Right renal pelvis (tissue), 4 donors: ENCODE data around the gene JAZF1. TPM values are rescaled to one million over a fixed set of nuclear protein-coding genes. Genes with fewer than 3 reads are reported as not detected.

ENCODE experiments used
- DNase-seq, 4 donors: peaks; one replicate each; pipeline ENCODE4 v3.0.0-alpha.2; 2013; ENCODE audit warnings: low read depth in 4 of 4, low spot score in 3 of 4, missing footprints in 1 of 4
- polyA plus RNA-seq, 4 donors: library from polyadenylated mRNA; unstranded; fragments of 120-200 nt; gene quantifications; one replicate each; pipeline ENCODE4 v1.2.1, GENCODE V29; 2013; ENCODE audit not compliant: insufficient read length in 4 of 4

Gene JAZF1
- 10 to 100 TPM; 12.5 to 16.8 (median 16.2) TPM for polyA plus RNA-seq

DNA sequence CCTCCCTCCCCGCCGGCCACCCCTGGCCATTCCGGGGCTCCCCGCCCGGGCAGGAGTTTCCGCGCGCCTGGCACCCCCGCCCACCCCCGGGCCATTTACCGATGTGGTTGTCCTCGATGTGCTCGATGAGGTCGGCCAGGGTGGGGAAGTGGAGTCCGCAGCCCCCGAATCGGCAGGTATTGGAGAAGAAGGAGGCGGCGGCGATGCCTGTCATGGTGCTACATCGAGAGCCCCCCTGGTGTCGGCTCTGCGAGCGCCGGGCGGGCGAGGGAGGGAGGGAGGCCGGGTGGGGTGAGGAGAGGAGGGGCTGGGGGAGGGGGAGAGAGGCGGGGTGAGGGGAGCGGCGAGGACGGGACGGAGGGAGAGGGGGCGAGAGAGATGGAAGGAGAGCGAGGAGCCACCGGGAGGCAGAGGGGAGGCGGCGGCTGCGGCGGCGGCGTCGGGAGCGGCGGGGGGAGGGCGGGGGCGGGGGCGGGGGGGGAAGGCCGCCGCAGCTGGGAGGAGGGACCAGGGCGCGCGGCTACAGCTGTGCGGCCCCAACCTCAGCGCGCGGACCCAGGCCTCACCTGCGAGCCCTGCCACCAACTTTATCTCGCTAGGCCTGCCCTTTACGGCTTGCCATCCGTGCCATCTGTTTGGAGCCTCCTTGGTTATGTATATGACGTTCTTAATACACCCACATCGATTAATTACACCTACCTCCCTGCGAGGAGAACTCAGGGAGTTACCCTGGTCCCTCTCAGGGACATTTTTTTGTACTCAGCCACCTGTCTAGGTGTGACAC, at the start of gene JAZF1:
TSS of gene JAZF1 (minus strand) at position 432 of the 784 bp plus-strand sequence.
- DNase-seq = peak; percentile 39 to 55 (median 50)

- no peak for DNase-seq
Measured at GRCh38 chr7:28230261-28230660, 49.7 kb upstream of the JAZF1 start.

DNA sequence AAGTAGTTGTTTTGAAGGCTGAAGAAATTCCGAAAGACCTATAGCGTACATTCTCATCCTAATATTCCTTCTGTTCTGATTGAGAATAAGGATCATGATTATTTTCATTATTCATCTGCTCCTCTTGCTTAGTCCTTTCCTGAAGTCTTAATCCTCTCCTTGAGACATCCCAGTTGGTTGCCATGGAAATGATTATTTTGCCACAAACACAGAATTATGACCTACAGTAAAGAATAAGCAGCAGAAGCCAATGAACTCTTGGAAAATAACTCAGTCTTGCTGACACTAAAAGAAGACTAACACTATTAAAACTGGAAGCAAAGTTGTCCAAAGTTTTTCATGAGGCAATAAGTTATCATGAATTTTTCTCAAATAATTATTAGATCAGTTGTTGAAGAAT, 47.8 kb upstream of the JAZF1 start:
- DNase-seq = no peak

DNA sequence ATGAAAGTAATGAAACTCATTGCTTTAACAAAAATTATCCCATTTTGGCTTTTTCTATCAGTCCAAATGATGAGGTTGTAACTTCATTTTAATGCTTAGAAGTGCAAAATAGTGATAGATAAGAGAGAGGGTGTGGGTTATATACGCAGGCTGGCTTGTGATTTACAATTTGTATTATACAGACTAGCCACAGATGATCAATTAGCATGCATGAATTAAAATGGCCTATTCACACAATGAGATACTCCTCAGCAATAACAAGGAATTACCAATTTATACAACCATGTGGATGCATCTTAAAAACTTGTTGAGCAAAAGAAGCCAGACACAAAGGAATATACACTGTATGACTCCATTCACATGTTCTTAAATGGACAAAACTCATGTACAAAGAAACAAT, 45.4 kb upstream of the JAZF1 start:
- DNase-seq = no peak

DNA sequence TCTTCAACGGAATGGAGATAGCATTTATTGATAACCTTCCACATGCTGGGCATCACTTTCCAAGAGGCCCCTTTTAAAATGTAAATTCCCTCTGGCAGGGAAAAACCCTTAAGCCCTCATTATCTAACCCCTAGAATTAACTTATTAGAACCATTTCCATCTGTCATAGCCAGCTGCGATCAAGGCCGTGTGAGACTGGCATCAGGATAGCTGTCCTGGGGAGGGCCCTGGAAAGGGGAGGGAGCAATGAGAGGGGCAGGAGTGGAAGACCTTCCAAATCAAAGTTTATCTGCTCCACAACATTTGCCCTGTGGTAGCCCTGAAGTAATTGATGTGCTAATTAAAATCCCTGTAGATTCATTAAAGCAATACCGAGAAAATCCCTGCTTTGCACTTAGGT, 45.0 kb upstream of the JAZF1 start:
- no peak for DNase-seq

GRCh38 chr7:28224675-28225074, 44.1 kb upstream of the JAZF1 start:
- no peak for DNase-seq

DNA sequence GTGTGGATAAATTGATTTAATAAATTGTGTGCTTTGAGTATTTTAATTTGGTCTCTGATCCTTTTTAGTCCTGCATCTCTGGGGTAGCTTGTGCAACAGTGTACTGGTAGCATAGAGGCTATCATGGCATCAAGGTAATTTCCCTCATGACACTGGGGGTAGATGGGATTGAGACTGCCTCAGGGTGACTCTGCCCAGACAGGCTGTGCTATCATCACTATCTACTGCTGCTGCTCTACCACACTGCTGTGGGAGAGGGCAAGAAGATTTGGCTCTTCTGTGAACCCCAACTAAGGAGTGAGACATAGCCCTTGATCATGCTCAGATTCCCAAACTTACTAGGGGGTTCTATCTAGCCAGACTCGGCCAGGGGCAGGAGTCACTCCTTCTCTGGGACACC, 43.6 kb upstream of the JAZF1 start:
- no peak for DNase-seq

- no peak for DNase-seq
Measured at GRCh38 chr7:28222636-28223035, 42.0 kb upstream of the JAZF1 start.

GRCh38 chr7:28219793-28220192, 39.2 kb upstream of the JAZF1 start:
- no peak for DNase-seq

DNA sequence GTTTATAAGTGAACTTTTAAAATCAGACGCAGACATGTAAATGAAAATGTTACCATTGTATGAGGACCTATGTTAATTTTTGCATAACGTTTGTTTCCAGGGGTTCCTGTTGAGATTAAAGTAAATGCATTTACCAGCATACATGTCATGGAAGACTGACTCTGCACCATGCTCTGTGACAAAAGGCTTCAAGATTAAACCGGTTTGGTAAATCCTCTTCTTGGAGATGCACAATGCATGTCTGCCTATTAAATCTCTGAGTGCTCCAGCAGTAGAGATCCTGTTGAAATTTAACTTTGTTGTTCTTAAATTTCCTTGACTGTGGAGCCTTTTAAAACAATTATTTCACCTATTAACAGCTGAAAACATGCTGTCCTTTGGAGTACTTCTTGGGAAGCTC, 36.5 kb upstream of the JAZF1 start:
- DNase-seq = no peak

GRCh38 chr7:28211006-28211405, 30.4 kb upstream of the JAZF1 start:
- DNase-seq = no peak

DNA sequence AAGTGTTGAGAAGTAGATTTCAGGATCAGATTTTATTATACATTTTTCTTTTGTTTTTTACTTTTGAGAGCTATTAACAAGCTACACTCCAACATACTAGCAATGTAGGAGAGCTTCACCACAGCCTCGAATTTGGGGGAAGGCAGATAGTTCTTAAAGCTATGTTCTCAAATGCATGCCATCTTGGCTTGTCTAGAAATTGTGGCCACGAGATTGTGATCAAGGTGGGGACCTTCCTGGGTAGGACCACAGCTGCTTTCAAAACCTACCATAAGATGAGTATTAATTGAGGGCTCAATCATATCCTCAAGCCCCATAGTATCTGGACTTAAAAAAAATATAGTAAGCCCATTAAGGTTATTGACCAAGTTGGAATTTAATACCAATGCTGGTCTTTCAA, 27.9 kb upstream of the JAZF1 start:
- DNase-seq = no peak

GRCh38 chr7:28207486-28208158, 27.0 kb upstream of the JAZF1 start:
- DNase-seq = no peak

DNA sequence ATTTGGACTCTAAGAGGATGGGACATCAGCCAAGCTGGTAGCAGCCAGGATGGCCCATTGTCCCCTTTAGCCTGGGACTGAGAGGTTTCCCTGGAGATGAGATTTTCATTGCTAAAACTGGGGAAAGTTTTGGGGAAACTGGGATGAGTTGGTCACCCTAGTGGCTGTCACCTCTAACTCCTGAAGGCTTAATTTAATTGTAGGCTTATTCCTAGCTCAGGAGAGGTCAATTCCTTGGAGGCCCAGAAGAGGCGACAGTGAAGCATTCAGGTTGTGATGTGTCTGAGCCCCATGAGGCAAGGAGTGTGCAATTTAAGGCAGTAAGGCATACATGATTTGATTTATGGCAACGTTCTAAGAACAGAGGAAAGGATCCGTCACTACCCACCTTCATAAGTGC, 24.9 kb upstream of the JAZF1 start:
- DNase-seq = no peak

- no peak for DNase-seq
Measured at GRCh38 chr7:28203508-28204240, 23.1 kb upstream of the JAZF1 start.

DNA sequence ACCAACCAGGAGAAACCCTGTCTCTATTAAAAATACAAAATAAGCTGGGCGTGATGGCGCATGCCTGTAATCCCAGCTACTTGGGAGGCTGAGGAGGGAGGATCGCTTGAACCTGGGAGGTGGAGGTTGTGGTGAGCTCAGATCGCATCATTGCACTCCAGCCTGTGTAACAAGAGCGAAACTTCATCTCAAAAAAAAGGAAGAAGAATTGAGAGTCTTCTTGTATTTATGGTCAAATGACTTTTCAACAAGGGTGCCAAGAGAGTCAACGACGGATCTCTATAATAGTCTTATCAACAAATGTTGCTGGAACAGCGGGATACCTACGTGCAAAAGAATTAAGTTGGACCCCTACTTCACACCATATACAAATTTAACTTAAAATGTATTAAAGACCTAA, 21.6 kb upstream of the JAZF1 start:
- no peak for DNase-seq

DNA sequence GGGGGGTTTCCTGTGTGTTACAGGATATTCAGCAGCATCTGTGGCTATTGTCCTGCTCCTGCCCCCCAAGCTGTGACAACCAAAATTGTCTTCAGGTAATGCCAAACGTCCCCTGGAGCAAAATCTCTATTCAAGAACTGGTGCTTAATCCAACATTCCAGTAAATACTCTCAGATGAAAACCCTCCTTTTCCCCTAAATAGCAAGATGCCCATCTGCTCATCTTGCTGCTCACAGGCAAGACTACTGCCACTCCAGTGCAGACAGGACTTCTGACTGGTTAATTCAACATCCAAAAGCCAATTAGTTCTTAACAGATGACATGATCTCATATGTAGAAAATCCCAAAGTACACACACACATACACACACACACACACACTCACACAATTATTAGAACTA, 20.5 kb upstream of the JAZF1 start:
- no peak for DNase-seq

DNA sequence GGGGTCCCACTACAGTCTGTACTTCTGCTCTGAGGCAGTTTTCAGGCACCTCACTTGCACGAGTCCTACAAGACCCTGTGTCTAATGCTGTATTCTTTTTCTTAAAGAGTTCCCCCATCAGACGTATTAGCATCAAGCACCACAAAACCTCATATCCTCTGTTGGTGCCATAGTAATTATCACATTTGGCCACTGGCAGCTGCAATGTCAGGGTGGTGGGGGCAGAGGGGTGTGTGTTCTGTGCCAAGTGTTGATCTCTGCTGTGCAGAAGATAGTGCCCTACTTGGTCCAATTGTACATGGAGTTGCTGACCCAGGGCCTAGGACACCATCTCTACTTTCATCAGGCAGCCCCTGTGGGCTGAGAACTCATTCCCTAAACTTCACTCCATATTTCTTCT, 20.0 kb upstream of the JAZF1 start:
- no peak for DNase-seq

DNA sequence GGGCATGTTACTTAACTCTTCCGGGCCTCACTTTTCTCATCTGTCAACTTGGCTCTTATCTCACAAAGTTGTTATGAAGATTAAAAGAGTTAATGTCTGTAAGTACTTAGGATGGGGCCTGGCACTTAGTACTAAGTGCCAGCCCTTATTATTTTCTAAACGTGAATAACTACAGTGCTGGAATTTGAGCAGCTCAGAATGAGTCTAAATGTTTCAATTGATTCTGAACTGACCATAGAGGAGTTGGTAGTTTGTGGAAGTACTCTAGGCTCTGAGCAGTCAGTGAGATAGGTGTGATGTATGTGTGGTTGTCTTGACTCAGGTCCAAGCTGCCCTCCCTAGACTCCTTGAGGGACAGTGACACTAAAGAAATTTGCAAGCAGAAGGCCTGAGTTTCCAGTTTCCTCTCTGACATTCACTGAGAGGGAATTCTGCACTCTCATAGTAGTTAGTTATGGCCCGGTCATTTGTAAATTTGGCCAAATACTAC, 18.5 kb upstream of the JAZF1 start:
- DNase-seq = no peak

DNA sequence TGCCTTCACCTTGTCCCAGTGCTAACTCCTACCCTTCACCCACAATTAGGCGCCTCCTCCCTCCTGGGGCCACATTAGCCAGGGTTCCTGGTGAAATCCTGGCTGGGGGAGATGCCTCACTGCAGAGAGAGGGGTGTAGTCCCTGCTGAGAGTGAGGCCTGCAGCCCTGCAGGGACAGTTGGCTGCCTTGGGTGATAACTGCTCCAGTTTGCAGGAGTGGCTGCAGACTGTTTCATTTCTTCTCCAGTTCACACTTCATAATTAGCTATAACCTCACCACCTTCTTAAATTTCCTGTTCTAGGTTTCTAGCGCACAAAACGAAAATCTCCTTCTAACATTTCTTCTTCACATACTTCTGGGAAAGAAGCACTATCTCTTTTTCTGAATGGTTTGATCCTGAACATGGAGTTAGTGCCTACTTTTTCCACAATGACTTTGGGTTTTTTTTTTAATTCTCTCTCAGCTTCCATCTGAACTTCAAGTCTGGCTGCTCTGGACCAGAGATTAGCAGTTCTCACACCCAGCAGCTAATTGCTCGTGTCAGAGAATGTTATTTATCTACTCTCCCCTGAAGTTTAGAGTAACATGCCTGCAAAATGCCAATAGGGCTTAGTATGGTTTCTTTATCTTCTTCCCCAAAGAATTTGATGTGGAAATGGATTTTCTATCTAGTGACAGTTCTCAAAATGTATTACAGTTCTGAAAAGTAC, 15.5 kb upstream of the JAZF1 start:
- DNase-seq = no peak
